ENCODE data around the gene PCSK1.

The PCSK1 gene

DNA sequence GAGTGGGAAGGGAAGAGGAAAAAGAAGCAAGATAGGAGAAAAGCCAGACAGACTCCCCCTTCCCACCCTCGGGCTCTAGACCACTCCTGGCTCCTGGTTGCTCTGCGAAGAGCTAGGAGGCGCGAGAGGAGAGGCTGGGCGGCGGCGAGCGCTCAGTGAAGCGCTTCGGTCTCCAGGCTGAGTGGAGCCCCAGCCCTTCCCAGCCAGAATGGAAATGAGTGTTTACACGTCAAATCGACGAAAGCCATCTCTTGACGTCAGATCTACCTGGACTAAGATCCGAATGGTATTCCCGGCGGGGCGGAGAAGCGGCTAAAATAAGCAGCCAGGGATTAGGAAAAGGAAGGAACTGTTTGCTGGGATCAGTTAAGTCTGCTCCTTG lies at the start of gene PCSK1:
PCSK1 (minus strand) TSS at position 183 of the 382 bp plus-strand sequence. CDS start 206 bp downstream, outside the sequence.
- no peak for DNase-seq (ENCODE audit: low read depth in 3 of 3)

DNA sequence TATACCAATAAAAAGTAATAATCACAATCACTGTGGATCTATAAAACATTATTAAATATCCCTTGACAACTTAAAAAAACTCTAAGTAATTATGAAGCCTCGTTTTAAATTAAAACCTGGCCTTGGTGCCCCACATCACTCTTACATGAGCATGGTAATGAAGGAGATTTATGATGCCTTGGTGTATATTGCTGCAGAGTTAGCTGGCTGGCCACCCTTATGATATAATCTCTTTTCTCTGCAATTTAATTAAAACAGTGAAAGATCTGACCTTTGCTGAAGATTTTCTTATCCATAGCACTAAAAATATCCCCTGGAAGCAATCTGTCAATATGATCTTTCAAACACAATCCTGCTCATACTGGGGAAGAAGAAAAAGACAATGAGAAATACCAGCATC lies 48.8 kb upstream of the PCSK1 start:
- no peak for DNase-seq (ENCODE audit: low read depth in 3 of 3)

GRCh38 chr5:96481009-96481786 lies 48.1 kb upstream of the PCSK1 start:
- DNase-seq (ENCODE audit: low read depth in 3 of 3), result no peak

DNA sequence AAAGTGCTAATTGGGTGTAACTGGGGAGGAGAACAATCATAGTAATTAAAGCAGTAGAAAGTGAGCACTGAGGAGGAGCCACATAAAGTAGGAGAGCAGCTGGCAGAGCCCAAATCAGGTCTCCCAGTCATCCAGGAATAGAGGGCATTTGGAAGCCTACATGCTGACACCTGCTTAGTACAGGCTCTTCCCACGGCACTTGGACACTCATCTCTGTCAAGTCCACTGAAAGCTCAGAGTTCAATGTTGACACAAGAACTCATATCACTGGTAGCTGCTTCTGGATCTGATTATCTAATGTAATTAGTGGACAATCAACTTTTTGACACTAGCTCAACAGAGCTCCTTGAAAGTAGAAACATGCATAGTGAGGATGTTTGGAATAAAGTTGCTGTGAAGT lies 45.9 kb upstream of the PCSK1 start:
- no peak for DNase-seq (ENCODE audit: low read depth in 3 of 3)

DNA sequence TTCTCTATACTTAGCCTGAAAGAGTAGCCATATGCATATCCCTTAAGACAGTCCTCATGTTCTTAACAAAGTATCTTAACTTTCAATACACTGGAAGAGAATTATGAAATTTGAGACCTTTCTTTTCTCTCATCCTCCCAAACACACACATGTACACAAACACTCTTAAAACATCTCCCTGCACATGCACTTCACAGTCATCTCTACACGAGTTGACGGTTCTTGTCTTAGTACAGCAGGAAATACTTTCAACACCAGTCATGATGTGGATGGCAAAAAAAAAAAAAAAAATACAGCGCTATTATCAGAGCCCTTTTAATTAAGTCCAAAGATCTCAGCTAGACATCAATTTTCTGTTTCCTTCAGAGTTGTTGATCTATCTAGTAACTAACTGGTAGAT lies 43.6 kb upstream of the PCSK1 start:
- DNase-seq (ENCODE audit: low read depth in 3 of 3), result no peak

DNA sequence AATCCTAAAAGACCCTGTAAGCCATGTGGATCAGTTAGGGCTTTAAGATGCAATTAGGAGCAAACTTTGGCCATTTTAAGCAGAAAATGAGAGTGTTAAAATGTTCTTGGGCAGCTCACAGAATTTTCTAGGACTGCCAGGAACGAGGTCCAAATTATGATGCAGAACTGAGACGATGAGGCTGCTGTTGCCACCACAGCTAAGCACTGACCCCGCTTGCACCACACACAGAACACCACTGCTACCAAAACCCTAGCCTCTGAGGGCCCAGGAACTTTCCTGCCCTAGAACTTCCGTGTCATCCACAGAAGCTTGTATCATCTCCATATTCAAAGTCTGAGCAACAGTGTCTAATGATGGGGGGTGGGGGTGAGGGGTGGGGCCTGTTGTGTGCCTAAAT lies 41.0 kb upstream of the PCSK1 start:
- no peak for DNase-seq (ENCODE audit: low read depth in 3 of 3)

GRCh38 chr5:96473155-96473554 lies 40.1 kb upstream of the PCSK1 start:
- DNase-seq (ENCODE audit: low read depth in 3 of 3), result no peak

- DNase-seq (ENCODE audit: low read depth in 3 of 3), result no peak
Measured at GRCh38 chr5:96470785-96471184, 37.7 kb upstream of the PCSK1 start.

- no peak for DNase-seq (ENCODE audit: low read depth in 3 of 3)
Measured at GRCh38 chr5:96468956-96469355, 35.9 kb upstream of the PCSK1 start.

- DNase-seq (ENCODE audit: low read depth in 3 of 3), result no peak
Measured at GRCh38 chr5:96463091-96463490, 30.0 kb upstream of the PCSK1 start.

DNA sequence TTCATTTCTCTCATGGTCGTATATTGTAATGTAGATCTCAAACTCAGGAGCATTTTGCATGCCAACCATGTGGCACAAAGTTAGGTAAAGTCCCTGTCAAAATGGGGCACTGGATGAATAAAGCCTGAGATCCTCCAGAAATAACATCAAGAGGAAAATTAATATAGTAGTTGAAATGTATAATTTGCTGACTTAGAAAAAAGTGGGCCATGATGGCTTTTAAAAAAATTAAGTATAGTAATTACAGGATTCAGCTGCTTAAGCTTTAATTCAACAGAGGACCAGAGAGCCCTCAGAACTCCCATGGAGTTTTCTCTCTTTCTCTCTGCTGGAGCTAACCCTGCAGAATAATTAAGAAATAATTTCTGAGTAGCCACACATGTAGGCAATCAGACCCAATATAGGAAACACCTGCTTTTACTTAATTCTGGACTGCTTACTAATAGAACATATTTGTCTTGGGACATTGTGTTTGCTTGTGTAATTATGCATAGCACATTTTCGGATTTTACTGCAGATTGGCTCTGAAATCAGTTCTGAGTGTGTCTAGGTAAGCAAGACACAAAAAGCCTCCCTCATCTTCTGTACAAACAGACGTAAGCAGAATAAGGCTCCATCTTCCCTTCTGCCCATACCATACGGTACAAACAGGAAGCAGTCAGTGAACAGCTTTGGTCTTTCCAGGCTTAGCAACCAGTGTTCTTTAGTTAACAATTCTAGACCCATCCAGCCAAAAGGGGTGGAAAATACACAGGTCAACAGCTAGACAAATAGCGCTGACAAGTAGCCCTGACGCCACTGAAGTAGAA lies 26.5 kb upstream of the PCSK1 start:
- no peak for DNase-seq (ENCODE audit: low read depth in 3 of 3)

DNA sequence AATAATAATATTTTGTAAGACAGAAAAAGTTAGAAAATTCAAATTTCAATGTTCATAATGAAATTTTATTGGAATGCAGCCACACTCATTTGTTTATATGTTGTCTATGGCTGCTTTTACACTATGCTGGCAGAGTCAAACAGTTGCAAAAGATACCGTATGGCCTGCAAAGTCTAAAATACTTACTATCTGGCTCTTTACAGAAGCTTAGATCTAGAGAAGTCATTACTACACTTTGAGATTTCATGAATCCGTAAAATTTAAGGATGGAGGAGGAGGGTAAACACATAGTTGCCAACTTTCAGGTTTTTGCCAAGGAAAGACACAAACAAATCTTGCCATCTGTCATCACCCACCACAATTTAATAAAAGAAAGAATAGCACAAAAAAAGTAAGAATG lies 25.1 kb upstream of the PCSK1 start:
- no peak for DNase-seq (ENCODE audit: low read depth in 3 of 3)

DNA sequence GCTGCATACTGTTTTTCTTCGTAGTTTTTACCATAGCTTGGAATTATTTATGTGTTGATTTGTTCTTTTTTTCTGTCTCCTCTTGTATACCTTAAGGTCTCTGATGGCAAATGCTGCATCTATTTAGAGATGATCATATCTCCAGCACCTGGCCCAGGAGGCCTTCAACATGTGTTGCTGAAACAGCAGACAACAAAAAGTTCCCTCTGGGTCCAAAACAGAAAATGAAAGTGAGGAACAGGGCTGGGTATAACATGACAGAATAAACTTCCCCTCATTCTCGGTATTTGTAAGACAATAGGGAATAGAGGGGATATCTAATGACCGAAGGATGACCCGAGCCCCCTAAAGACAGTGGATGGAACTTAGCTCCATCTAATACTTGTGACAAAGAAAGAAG lies 22.7 kb upstream of the PCSK1 start:
- no peak for DNase-seq (ENCODE audit: low read depth in 3 of 3)

GRCh38 chr5:96453394-96453793 lies 20.3 kb upstream of the PCSK1 start:
- DNase-seq (ENCODE audit: low read depth in 3 of 3), result no peak

DNA sequence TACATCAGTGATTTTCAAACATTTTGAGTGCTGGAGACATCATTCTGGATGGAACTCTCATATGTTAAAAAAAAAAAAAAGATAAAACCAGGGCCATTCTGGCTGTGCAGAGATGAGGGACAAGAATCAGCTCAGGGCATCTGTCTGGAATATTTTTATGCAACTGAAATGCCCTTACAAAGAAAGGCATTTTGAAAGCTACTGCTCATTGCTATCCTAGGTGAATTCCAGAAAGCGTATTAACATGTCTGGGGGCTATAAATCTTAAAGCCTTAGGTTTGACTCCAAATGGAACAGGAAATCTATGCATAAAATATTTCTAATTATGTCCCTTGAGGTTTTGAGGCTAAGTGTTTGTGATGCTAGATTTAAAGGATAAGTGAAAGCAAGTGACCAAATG lies 14.9 kb upstream of the PCSK1 start:
- DNase-seq (ENCODE audit: low read depth in 3 of 3), result no peak

DNA sequence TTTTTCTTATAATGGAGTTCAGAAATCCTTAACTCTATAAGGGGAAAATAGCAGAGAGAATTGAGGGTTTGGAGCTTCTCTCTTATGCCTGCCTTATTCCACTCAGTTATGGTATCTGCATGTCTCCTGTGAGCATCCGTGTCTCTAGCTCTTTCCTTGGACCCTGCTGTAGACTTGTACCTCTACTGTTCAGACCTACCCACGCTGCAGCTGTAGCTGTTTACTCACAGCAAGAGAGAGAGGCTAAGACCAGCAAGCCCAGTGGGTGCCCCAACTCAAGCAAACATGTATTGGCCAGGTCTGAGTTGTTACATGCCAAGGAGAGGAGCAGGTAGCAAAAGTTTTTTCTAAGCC lies 7.1 kb upstream of the PCSK1 start:
- DNase-seq (ENCODE audit: low read depth in 3 of 3), result no peak

DNA sequence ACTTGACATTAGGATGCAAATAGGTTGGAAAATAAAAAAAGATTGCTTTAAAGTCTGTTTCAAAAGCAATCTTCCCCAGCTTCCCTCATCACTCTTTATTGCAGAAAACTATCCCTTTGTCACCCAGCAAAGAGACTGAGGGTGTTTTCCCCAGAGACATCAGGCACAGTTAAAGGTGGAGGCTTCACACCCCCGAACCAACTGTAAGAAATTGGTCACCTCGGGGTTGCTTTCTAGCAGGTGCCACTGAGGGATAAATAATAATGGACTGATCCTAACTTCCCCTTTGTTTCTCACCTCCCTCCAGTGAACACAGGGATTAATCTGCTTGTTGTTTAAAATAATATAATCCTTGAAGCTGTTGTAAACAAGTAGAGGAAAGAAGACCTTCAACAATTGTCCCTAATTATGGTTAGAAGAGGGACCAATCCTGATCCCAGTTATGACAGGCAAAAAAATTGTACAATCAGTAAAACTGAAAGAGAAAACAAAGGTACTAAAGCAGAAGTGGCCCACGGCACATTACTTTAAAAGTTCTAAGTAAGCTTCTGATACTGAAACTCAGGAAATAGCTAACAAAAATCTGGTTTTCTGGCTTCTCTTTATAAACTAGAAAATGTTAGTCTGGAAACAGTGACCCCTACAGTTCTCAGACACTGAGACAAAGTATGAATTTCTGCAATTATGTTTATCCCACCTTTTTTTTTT lies 6.6 kb upstream of the PCSK1 start:
- no peak for DNase-seq (ENCODE audit: low read depth in 3 of 3)

- DNase-seq (ENCODE audit: low read depth in 3 of 3), result peak in 2 of 3 donors; percentile 18 to 40
Measured at GRCh38 chr5:96434201-96434645, 1.2 kb upstream of the PCSK1 start.

DNA sequence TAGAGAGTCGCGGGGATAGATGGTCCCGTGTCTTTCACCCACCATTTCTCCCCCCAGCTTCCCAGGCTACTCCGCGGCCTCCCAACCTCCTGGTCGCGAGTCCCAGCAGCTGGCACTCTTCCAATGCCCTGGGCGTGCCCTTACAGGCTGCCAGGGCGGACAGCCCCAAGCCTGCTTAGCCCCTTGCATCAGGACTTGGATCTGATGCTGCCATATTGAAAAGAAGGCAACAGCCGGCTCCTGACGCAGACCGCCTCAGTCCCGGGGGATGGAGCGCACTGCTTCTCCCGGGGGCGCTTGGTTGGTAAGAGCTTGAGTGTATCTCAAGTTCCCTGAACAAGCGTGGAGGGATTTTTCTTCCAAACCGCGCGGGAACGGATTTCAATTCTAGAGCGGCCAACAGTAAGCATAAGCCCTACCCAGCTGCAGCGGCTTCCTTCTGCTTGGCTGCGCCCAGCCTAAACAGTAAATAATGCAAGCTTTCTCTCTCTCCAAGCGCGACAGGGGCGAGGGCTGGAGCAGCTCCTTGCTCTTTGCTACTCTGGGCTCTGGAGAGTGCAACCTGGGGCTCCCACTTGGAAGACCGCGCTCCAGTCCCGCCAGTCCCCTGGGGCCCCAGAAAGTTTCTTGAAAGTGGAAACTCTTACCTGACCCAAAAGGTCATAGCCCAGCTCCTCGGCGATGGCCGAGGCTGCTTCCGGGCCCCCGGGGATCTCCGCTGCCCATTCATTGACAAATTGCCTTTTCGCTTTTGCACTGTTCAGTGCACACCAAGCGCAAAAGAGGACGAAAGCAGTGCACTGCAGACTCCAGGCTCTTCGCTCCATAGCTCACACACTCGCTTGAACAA lies 607 bp downstream of the PCSK1 start:
- no peak for DNase-seq (ENCODE audit: low read depth in 3 of 3)

- DNase-seq (ENCODE audit: low read depth in 3 of 3), result peak in 2 of 3 donors; percentile 6 to 20
Measured at GRCh38 chr5:96431376-96432187, 1.5 kb downstream of the PCSK1 start.

DNA sequence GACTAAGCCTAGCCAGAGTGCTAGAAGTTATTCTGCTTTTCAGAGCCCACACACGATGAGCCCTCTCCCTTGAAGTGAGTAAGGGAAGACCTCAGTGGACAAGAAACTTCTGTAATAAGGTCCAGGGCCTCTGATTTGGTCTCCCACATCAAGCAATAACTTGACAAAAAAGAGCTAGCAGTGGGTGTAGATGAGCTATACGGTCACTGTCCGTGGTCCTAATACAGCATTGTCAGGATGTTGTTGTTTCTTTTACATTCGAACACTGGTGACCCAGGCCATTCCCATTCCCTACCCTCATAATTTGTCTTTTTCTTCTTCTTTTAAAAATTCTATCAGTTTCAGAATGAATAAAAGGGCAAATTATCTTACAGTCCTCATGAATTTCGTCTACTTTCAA lies 5.2 kb downstream of the PCSK1 start:
- no peak for DNase-seq (ENCODE audit: low read depth in 3 of 3)

All from stimulated activated CD4-positive, alpha-beta T cell treated with anti-CD3 and anti-CD28 coated beads, TNF-alpha, amount 100 ng/mL, for 48 hours (primary cell).